SW480 (cell line): Measurements from ENCODE around the gene KMT2A.
"Not testable (repeated sequence)": the region's sequence is repeated elsewhere in the genome, so short reads cannot be mapped to it uniquely, and the experiment has no call there.

Source experiments
- DNase-seq: peaks from one replicate; pipeline ENCODE4 v3.0.0-alpha.2; 2016; ENCODE audit warnings: low spot score

The KMT2A gene

DNA sequence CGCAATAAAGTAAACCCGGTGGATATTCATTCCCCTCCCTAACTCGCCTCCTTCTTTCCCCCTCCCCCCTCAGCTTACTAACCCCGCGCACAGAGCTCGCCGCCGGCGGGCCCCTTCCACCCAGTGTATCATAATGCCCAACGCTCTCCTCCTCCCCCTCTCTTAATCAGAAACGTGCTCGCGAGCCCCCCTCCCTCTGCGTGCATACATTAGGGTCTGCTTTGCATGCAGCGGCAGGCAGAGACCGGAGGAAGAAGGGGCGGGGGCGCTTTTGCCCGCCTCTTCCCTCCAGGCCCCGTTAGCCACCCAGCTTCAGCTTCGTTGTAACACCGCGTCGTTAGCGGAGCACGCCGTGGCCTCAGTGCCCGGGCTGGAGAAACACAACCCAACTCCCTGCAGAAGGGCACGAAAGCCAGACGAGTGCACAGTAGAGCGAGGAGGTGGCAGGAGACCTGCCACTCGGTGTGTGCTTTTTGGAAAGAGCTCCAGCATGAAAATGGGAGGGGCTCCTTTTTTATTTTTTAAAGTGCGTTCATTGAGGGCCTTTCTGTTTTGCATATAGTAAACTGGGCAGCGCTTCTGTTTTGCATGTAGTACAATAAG is 901 bp upstream of the KMT2A start:
- peak; percentile 78 for DNase-seq

GRCh38 chr11:118436639-118437207 is 431 bp downstream of the KMT2A start:
- DNase-seq = no peak

GRCh38 chr11:118437208-118438125 is 1.2 kb downstream of the KMT2A start:
- DNase-seq = peak; percentile 36

DNA sequence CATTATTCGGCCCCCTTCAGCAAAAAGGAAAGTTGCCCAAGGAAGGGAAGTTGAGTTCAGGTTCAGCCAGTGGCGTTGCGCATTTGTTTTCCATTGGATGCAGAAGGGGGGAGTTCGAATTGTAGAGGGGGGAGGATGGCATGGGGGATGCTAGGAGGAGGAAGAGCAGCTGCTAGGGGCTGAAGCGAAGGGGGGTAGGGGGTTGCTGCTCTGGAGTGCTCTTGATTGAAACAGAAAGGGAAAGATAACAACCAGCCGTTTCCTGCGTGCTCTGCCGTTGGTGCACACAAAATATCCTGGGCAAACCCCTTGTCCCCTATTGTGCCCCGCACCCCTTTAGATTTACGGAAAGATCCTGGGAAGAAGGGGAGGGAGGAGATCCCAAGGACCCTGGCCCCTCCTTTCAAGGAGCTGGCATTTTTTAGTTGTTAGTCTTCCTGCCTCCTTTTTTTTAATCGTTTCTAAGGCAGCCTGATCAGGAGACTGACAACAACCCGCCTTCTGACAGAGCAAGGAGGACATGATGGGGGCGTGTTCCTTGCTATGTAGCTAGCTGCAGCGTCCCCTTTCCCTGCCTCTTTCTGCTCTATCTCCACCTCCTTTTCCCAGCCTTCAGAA is 2.1 kb downstream of the KMT2A start:
- peak; percentile 17 for DNase-seq

- no peak for DNase-seq
These were observed 3.4 kb downstream of the KMT2A start for GRCh38 chr11:118439646-118440045.

- DNase-seq = no peak
These were observed 5.5 kb downstream of the KMT2A start for GRCh38 chr11:118441770-118442275.

DNA sequence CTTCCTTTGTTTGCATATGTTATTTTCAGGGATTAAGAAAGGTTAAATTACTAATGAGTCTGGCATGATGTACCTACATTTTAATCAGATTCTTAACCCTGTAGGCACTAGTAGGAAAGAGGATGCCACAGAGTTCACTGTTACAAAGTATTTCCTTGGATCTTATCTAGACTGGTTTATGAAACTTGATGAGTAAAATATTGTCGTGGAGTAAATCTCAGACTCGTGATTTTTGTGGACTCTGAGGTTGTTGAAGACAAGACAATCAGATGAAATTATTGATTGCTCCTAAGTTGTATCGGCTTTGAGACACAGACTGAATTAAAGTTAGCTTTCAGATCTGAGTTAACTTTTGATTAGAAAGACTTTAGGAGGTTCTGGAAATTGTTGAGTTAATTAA is 6.0 kb downstream of the KMT2A start:
- no peak for DNase-seq

GRCh38 chr11:118442908-118443589 is 6.8 kb downstream of the KMT2A start:
- no peak for DNase-seq

GRCh38 chr11:118443590-118444218 is 7.4 kb downstream of the KMT2A start:
- no peak for DNase-seq

DNA sequence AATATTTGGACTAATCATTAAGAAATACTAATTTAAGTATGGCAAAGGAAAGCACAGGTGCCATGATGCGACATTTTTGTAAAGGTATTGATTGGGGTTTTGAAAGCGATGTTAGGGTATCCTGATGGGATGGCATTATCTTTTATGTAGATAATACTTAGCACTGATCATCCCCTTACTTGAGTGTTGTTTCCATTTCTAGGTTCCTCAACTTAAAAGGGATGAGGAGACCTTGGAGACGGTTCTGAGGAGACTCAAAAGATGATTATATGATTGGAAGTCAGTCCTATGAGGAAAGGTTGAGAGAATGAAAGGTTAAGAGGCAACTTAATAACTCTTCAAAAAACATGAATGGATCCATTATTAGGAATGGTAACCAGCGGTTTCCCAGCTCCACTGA is 11.1 kb downstream of the KMT2A start:
- no peak for DNase-seq

GRCh38 chr11:118448294-118448693 is 12.0 kb downstream of the KMT2A start:
- no peak for DNase-seq

GRCh38 chr11:118449316-118449918 is 13.1 kb downstream of the KMT2A start:
- no peak for DNase-seq

DNA sequence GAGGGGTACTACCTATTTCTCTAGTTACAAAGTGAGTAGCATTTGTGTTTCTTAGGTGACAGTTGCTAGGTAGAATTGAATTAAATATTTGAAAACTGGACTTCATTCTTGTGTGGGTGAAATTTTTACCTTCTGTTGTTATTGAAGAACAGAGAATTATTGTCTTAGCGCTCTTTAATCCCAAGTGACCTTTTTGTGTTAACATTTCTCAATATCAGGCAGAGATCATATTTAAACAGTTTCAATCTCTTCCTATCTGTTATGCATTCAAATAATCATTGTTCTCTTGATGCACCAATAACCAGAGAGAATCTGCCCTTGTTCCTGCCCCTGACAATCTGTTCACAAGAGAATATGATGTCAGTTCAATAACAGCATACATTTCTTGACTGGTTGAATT is 14.2 kb downstream of the KMT2A start:
- no peak for DNase-seq

DNA sequence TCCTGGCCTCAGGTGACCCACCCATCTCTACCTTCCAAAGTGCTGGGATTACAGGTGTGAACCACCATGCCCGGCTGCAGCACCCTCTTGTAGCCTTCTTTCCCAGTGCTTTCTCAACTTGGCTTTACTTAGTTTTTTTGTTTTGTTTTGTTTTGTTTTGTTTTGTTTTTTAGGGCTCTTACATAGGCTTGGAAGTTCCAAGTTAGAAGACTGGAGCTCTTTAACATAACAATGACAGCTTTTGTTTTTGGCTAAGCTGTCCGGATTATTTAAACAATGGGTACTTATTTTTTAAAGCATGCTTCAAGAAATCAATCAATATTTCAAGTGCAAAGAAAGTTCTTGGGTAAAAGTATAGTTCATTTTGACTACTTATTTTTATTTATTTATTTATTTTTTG is 25.9 kb downstream of the KMT2A start:
- no peak for DNase-seq

GRCh38 chr11:118468968-118469367 is 32.7 kb downstream of the KMT2A start:
- DNase-seq = not testable (repeated sequence)

DNA sequence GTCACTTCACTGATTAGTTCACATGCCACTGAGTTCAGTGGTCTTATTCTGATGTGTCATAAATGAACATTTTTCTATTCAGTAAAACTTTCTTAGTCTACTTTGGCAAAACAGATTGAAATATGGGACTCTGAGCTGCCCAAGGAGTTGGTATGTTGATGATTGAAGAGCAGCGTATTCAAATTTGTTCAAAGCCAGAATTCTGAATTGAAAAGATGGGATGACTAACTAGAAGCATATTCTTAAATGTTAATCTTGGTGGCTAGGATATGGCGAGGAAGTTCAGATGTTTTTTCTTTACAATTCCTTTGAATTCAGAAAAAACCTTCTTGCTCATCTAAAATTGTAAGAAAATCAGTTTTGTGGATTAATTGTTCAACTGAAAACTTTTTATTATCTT is 34.7 kb downstream of the KMT2A start:
- DNase-seq = no peak

DNA sequence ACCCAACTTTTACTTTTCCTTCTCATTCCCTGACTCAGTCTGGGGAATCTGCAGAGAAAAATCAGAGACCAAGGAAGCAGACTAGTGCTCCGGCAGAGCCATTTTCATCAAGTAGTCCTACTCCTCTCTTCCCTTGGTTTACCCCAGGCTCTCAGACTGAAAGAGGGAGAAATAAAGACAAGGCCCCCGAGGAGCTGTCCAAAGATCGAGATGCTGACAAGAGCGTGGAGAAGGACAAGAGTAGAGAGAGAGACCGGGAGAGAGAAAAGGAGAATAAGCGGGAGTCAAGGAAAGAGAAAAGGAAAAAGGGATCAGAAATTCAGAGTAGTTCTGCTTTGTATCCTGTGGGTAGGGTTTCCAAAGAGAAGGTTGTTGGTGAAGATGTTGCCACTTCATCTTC is 37.2 kb downstream of the KMT2A start:
- DNase-seq = no peak

GRCh38 chr11:118476676-118477075 is 40.4 kb downstream of the KMT2A start:
- DNase-seq = no peak

- not testable (repeated sequence) for DNase-seq
These were observed 44.9 kb downstream of the KMT2A start for GRCh38 chr11:118481238-118481637.

GRCh38 chr11:118484405-118484804 is 48.1 kb downstream of the KMT2A start:
- no peak for DNase-seq

DNA sequence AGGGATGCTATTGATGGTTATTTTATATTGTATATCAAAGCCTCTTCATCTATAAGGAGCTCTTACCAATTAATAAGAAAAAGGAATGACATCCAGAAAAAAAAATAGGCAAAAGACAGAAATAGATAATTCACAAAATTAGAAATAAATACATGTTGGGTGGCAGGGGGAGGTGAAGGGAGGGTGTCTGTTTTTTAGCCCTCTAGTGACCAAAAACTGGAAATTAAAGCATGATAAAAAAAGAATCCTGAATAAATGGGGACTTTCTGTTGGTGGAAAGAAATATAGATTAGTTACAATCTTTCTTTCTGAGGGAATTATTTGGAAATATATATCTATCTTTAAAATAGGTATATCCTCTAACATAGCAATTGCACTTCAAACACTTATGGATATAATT is 49.0 kb downstream of the KMT2A start:
- DNase-seq = no peak
